H9 (cell line): ENCODE results near the gene PACS1. TPM values are rescaled to one million over a fixed set of nuclear protein-coding genes. Genes with fewer than 3 reads are reported as not detected.

Experiments
- DNase-seq: peaks from one replicate; pipeline ENCODE4 v3.0.0-alpha.2; 2017
- H2AFZ ChIP-seq: one replicate; pipeline ENCODE4 v1.6.1; 2013; ENCODE audit warnings: mild to moderate bottlenecking, low read length, control low read depth, moderate library complexity
- H2AK5ac ChIP-seq: 2 replicates; pipeline ENCODE4 v1.6.1; 2013; ENCODE audit warnings: low read length, control low read depth, mixed read lengths; ENCODE audit not compliant: insufficient read length
- H2BK120ac ChIP-seq: one replicate; pipeline ENCODE4 v1.6.1; 2013; ENCODE audit warnings: low read depth, mild to moderate bottlenecking, low read length, control low read depth, inconsistent platforms; ENCODE audit not compliant: poor library complexity, severe bottlenecking
- H2BK12ac ChIP-seq: 2 replicates; pipeline ENCODE4 v1.6.1; 2013; ENCODE audit warnings: low read length, control low read depth, mixed read lengths, low read depth; ENCODE audit not compliant: insufficient read length
- H2BK15ac ChIP-seq: 2 replicates; pipeline ENCODE4 v1.6.1; 2013; ENCODE audit warnings: low read depth, low read length, control low read depth
- H2BK20ac ChIP-seq: one replicate; pipeline ENCODE4 v1.6.1; 2013; ENCODE audit warnings: low read depth, mild to moderate bottlenecking, low read length, control low read depth, inconsistent platforms; ENCODE audit not compliant: poor library complexity, severe bottlenecking
- H2BK5ac ChIP-seq: 2 replicates; pipeline ENCODE4 v1.6.1; 2013; ENCODE audit warnings: low read length, control low read depth, mixed read lengths; ENCODE audit not compliant: insufficient read length
- H3K14ac ChIP-seq: 2 replicates; pipeline ENCODE4 v1.6.1; 2013; ENCODE audit warnings: low read length, control low read depth; ENCODE audit not compliant: insufficient read depth
- H3K18ac ChIP-seq: 2 replicates; pipeline ENCODE4 v1.6.1; 2013; ENCODE audit warnings: low read depth, mild to moderate bottlenecking, mixed read lengths, low read length, control low read depth; ENCODE audit not compliant: insufficient read length
- H3K23ac ChIP-seq: 2 replicates; pipeline ENCODE4 v1.6.1; 2013; ENCODE audit warnings: low read length, control low read depth, mixed read lengths, low read depth; ENCODE audit not compliant: insufficient read length
- H3K23me2 ChIP-seq: 2 replicates; pipeline ENCODE4 v1.6.1; 2013; ENCODE audit warnings: low read depth, mild to moderate bottlenecking, mixed read lengths, low read length, control low read depth; ENCODE audit not compliant: insufficient read length, poor library complexity, severe bottlenecking
- H3K27ac ChIP-seq: 2 replicates; pipeline ENCODE4 v1.5.1; 2013; ENCODE audit warnings: low read length, control low read depth, mixed read lengths, low read depth; ENCODE audit not compliant: insufficient read length
- H3K27me3 ChIP-seq: 2 replicates; pipeline ENCODE4 v1.6.1; 2013; ENCODE audit warnings: low read length, control low read depth, inconsistent platforms; ENCODE audit not compliant: insufficient read depth
- H3K4ac ChIP-seq: 2 replicates; pipeline ENCODE4 v1.6.1; 2013; ENCODE audit warnings: low read depth, mild to moderate bottlenecking, control low read depth, inconsistent platforms, low read length, moderate library complexity
- H3K4me1 ChIP-seq: 2 replicates; pipeline ENCODE4 v1.6.1; 2013; ENCODE audit warnings: low read length, control low read depth, inconsistent platforms; ENCODE audit not compliant: insufficient read depth
- H3K4me2 ChIP-seq: 2 replicates; pipeline ENCODE4 v1.6.1; 2013; ENCODE audit warnings: low read length, control low read depth, mixed read lengths; ENCODE audit not compliant: insufficient read length, insufficient read depth
- H3K56ac ChIP-seq: 2 replicates; pipeline ENCODE4 v1.6.1; 2013; ENCODE audit warnings: low read depth, mild to moderate bottlenecking, mixed read lengths, low read length, control low read depth; ENCODE audit not compliant: insufficient read length
- H3K79me1 ChIP-seq: 2 replicates; pipeline ENCODE4 v1.6.1; 2013; ENCODE audit warnings: low read depth, mild to moderate bottlenecking, moderate library complexity, low read length, control low read depth, inconsistent platforms; ENCODE audit not compliant: insufficient read depth, poor library complexity, severe bottlenecking
- H3K79me2 ChIP-seq: 2 replicates; pipeline ENCODE4 v1.6.1; 2013; ENCODE audit warnings: low read length, control low read depth, inconsistent platforms; ENCODE audit not compliant: insufficient read depth
- H3K9ac ChIP-seq: 2 replicates; pipeline ENCODE4 v1.6.1; 2013; ENCODE audit warnings: low read length, control low read depth, mixed read lengths; ENCODE audit not compliant: insufficient read length; ENCODE audit errors: extremely low read depth
- H3K9me3 ChIP-seq: one replicate; pipeline ENCODE4 v1.6.1; 2013; ENCODE audit warnings: low read depth, low read length, inconsistent platforms; ENCODE audit not compliant: control insufficient read depth
- H3T11ph ChIP-seq: one replicate; pipeline ENCODE4 v1.6.1; 2013; ENCODE audit warnings: mild to moderate bottlenecking, low read length, control low read depth, inconsistent platforms
- H4K20me1 ChIP-seq: one replicate; pipeline ENCODE4 v1.6.1; 2013; ENCODE audit not compliant: control insufficient read depth, insufficient read length, insufficient read depth
- H4K5ac ChIP-seq: 2 replicates; pipeline ENCODE4 v1.6.1; 2013; ENCODE audit warnings: low read depth, mild to moderate bottlenecking, mixed read lengths, low read length, control low read depth; ENCODE audit not compliant: insufficient read length
- H4K8ac ChIP-seq: replicated peaks from 2 replicates; pipeline ENCODE4 v1.6.1; 2013; ENCODE audit warnings: low read length, control low read depth, mixed read lengths, low read depth; ENCODE audit not compliant: insufficient read length
- H4K91ac ChIP-seq: 2 replicates; pipeline ENCODE4 v1.6.1; 2013; ENCODE audit warnings: low read depth, mild to moderate bottlenecking, moderate library complexity, mixed read lengths, low read length, control low read depth; ENCODE audit not compliant: insufficient read length
- H3K27ac Mint-ChIP-seq, 3 experiments: 2 replicates in 2 of 3; 3 replicates in 1 of 3; pipeline ENCODE4 v1.8.0; 2020 to 2021; ENCODE audit warnings: mixed read lengths in 3 of 3, mild to moderate bottlenecking in 1 of 3, moderate library complexity in 1 of 3
- H3K27me3 Mint-ChIP-seq: 2 replicates; pipeline ENCODE4 v1.8.0; 2021; ENCODE audit warnings: low read depth, mild to moderate bottlenecking, moderate library complexity, mixed read lengths
- H3K36me3 Mint-ChIP-seq, 3 experiments: 2 replicates in 2 of 3; 3 replicates in 1 of 3; pipeline ENCODE4 v1.8.0; 2020 to 2021; ENCODE audit warnings: low read depth in 3 of 3, mixed read lengths in 3 of 3; ENCODE audit not compliant: insufficient read depth in 1 of 3
- H3K4me1 Mint-ChIP-seq, 2 experiments: 2 replicates each; pipeline ENCODE4 v1.8.0; 2020; ENCODE audit warnings: mixed read lengths in 2 of 2
- H3K4me3 Mint-ChIP-seq, 2 experiments: 2 replicates in 1 of 2; 3 replicates in 1 of 2; pipeline ENCODE4 v1.8.0; 2020 to 2021; ENCODE audit warnings: mild to moderate bottlenecking in 2 of 2, mixed read lengths in 2 of 2, moderate library complexity in 1 of 2
- H3K9me3 Mint-ChIP-seq, 2 experiments: 2 replicates in 1 of 2; 3 replicates in 1 of 2; pipeline ENCODE4 v1.8.0; 2020; ENCODE audit warnings: mild to moderate bottlenecking in 2 of 2, mixed read lengths in 2 of 2, moderate library complexity in 1 of 2
- CTCF ChIP-seq: fragments of 200-600 bp; sonication (generic); conservative IDR thresholded peaks from 3 replicates; pipeline ENCODE4 v1.8.0; 2021; ENCODE audit warnings: antibody characterized with exemption, mild to moderate bottlenecking
- WGBS: extraction: QIAGEN DNeasy Blood & Tissue Kit; methylation state at CpG from one replicate; pipeline ENCODE4 v1.1.7; 2013; ENCODE audit warnings: missing lambda C conversion rate, low lambda C conversion rate, mixed read lengths; ENCODE audit not compliant: insufficient read length; ENCODE audit errors: extremely low coverage; 5-methylcytosine and 5-hydroxymethylcytosine counted together
- total RNA-seq: library from RNA; stranded (reverse); gene quantifications from 2 replicates; pipeline ENCODE4 v1.2.1, GENCODE V29; 2021

Gene PACS1
- total RNA-seq, 1 experiment from 2014 or later = 35.5 TPM

DNA sequence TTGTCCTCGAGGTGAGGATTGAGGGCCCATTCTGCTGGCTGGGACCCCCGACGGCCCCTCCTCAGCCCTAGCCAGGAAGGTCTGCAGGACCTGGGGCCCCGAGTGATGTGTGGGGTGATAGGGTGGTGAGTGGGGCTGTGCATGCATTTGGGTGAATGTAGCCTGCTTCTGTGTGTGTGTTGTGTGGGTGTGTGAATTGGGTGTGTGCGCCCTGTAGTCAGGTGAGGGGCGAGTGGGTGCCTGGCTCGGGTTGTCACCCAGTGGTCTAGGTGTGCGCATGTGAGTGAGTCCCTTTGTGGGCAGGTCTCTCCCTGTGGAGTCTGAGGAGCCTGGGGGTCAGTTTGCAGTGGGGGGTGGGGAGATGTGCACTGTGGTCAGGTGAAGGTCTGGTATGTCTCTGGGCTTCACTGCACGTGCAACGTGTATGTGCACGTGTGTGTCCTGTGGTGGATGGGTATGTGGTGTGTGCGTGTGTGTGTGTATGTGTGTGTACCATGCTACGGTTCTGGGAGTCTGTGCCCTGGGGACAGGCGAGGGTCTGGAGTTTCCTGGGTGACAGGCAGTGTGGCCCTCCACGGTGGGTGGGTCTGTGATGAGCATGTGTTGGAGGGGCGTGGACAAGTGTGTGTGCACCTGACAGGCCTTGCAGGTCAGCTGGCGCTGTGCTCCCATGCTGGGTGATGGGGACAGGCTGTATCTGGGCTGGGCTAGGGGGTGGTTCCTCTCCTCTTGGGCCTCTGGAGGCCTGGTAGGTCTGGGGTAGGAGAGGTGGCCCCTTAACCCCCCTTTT is 222.7 kb downstream of the PACS1 start:
- no peak overlapping the region for H3K18ac ChIP-seq
- peaks cover 0 to 2% (median 0%) of the 10 kb centered on the region in 3 experiments; a peak in 2 of 7 replicates for H3K36me3 Mint-ChIP-seq
- H3K4me2 ChIP-seq = peak overlapping the region; percentile 3
- H3K79me1 ChIP-seq = no peaks in the 10 kb centered on the region
- H2BK15ac ChIP-seq = no peak overlapping the region
- no peak overlapping the region for H2BK12ac ChIP-seq
- no peak overlapping the region for H2BK5ac ChIP-seq
- H2AFZ ChIP-seq = no peak overlapping the region
- H3K4me1 ChIP-seq = peaks cover 6% of the 10 kb centered on the region
- H2AK5ac ChIP-seq = no peak overlapping the region
- H3K4me3 Mint-ChIP-seq = peak overlapping the region; percentile 52 to 80
- H3K4ac ChIP-seq = no peak overlapping the region
- H3K23me2 ChIP-seq = peaks cover 13% of the 10 kb centered on the region
- no peak overlapping the region for H3K9ac ChIP-seq
- peak overlapping the region; percentile 12; the same call in 1 of the 2 replicates for H3K14ac ChIP-seq
- no peaks in the 10 kb centered on the region for H3K9me3 Mint-ChIP-seq
- no peak overlapping the region for H2BK120ac ChIP-seq
- no peaks in the 10 kb centered on the region for H3K9me3 ChIP-seq
- TF ChIP-seq CTCF = no peak
- H4K5ac ChIP-seq = no peak overlapping the region
- no peak overlapping the region for H3K27ac ChIP-seq
- H3K27me3 Mint-ChIP-seq = peaks cover 42% of the 10 kb centered on the region
- no peak overlapping the region for H3K56ac ChIP-seq
- H4K8ac ChIP-seq = no peak overlapping the region
- DNase-seq = no peak
- no peak overlapping the region for H2BK20ac ChIP-seq
- H4K20me1 ChIP-seq = no peaks in the 10 kb centered on the region
- H3K79me2 ChIP-seq = peaks cover 1% of the 10 kb centered on the region; the same call in 1 of the 2 replicates
- no peak overlapping the region for H3T11ph ChIP-seq
- no peak overlapping the region for H3K27ac Mint-ChIP-seq
- WGBS = no CpG with 5 or more reads among the region's 17 CpGs
- no peak overlapping the region for H3K23ac ChIP-seq
- peaks cover 8% of the 10 kb centered on the region; the same call in 1 of the 2 replicates for H3K27me3 ChIP-seq
- H3K4me1 Mint-ChIP-seq = peaks cover 22 to 33% of the 10 kb centered on the region in 2 experiments
- no peak overlapping the region for H4K91ac ChIP-seq
